GM21515 (cell line): ENCODE measurements around the gene SOWAHA.

Experiments used
- ATAC-seq: cut with Tn5 transposase; IDR thresholded peaks from one replicate; pipeline ENCODE4 v1.9.1; 2021; ENCODE audit not compliant: unreplicated experiment

SOWAHA gene

DNA sequence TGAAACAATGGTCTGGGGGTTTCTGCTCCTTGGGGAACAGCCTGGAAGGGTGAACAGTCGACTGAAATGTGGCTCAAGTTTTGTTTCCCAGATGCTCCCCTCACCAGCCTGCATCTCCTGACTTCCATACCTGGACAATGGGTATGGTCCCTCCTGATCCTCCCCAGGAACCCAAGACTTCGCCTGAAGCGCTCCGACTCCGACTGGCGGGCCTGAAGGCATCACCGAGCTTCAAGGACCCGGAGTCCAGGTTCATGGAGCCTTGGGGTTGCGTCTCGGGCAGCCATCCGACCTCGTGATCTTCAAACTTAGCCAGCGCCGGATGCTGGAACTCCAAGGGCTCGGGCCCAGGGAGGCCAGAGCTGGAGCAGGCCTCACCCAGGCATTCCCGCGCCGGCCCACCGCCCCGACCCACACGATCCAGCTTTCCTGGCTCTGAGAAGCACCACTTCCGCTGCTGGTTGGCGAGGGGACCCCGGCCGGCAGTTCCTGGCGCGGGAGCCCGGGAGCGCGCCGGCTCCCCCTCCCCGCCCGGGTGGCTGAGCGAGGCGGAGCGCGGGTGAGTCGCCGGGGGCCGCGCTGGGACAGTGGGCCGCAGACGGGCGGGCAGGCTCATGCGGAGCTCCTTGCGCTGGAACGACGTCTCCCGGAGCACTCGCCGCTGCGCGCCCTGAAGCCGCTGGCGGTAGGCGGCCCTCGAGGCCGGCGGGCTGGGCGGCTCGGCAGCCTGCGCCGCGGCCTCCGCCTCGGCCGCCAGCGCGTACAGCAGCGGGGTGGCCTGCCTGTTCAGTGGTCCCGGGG, 12.1 kb downstream of the SOWAHA start:
- ATAC-seq: no peak

DNA sequence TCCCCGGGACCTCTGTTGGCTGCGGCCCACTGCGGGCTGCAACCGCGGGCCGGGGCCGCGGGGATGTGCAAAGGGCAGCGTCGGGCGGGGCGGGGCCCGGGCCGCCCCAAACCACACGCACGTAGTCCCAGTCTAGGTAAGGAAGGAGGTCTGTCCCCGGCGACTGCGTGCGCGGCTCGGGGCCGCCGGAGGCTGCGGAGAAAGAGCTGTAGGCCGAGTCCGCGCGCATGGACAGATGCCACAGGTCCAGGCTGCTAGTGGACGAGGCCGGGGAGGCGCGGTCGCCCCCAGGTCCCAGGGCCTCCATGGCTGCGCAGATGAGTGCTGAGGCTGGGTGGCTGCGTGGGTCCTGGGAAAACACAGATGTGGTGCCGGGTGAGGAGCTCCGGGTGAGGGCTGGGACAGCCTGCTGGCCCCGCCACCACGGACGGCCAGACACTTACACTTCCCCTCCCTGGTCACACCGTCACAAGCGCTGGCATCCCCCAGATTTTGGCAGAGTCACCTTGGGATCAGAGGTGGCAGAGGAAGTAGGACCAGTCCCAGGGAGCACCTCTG, 12.8 kb downstream of the SOWAHA start:
- no peak for ATAC-seq

DNA sequence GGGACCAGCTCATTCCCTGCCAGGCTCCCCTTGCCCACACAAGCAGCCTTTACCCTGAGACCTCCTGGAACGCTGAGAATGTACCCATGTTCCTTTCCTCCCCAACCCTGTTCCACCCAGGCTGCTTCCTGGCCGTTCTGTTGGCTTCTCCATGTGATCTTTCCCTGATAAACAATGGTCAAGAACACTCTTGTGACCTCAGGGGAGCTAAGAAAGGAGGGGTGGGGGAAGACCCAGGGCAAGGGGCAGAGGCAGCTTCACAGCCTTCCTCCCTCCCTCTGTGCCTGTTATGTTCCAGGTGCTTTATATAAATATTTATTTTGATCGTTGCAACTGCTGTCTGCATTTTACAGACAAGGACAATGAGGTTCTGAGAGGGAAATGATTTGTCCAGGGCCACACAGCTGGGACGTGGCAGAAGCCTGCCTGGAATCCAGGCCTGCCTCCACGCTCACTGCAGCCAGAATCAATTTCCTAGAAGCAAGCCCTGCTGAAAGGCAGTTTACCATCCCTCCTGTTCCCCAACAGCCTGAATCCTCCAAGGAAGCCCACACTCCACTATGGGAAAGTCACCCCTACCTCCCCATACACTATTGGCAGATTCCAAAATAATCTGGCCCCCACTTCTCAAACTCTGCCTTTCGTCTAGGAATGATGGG, 13.5 kb downstream of the SOWAHA start:
- ATAC-seq: no peak

GRCh38 chr5:132827943-132828673, 15.0 kb downstream of the SOWAHA start:
- no peak for ATAC-seq

- ATAC-seq: no peak
Measured at GRCh38 chr5:132828846-132829494, 15.9 kb downstream of the SOWAHA start.

- peak; percentile 80 for ATAC-seq
Measured at GRCh38 chr5:132829742-132830435, 16.8 kb downstream of the SOWAHA start.

DNA sequence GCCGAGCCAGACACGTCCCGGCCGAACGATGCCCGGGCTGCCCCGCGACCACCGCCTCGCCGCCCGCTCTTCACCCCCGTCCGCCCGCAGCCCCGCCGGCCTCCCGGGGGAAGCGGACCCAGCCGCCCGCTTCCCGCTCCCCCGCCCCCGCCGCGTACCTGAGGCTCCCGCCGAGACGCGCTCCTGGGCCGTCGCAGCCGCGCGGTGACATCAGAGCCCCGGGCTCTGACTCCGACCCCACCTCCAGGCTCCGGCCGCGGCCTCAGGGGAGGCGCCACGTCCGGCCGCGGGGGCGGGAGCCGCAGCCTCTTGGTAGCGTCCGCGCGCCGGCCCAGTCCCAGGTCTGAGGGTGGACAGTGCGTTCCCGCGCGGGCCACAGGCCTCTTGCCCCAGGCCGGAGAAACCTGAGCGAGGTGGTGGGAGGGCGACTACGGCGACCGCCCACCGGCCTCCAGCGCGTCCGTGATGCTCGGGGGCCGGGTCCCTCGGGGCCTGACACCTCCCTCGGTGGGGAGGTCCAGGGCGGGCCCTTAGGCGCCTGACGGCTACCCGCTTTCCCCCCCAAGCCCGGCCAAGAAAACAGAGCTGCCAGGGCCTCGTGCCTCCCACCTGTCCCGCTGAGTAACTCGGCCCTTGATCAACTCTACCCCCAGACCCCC, 17.5 kb downstream of the SOWAHA start, which contains the start of gene SHROOM1:
SHROOM1 (minus strand) TSS at position 212 of the 659 bp plus-strand sequence. CDS start 4,507 bp downstream, outside the sequence.
- ATAC-seq: peak; percentile 72

GRCh38 chr5:132831095-132831860, 18.2 kb downstream of the SOWAHA start:
- ATAC-seq: no peak

DNA sequence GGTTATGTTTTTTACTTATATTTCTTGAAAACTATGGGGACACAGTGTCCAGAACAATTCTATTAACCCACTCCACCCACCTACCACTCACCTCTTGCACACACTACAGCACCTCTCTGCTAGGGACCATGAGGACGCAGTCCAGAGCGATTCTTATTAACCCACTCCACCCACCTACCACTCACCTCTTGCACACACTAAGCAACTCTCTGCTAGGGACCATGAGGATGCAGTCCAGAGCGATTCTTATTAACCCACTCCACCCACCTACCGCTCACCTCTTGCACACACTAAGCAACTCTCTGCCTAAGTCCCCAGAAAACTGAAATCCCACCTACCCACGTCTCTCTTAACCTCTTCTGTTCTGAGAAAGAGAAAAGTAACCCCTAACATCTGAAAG, 19.5 kb downstream of the SOWAHA start:
- no peak for ATAC-seq

DNA sequence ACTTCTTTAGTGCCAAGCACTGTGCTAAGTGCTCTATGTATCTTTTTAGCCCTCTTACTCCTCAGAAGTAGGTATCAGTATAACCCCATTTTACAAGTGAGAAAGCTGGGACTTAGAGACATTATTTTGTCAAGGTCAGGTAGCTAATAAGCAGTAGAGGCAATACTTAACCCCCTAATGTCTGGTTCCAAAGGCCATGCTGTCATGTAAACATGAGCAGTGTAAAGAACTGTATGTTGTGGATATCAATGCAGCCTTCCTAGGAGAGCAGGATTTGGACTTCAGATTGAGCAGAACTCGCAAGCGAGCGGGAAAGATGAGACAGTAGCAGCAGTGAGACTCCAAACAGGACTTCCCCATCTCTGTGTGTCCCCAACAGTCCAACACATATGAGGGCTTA, 21.0 kb downstream of the SOWAHA start:
- ATAC-seq: no peak

GRCh38 chr5:132836852-132837251, 23.8 kb downstream of the SOWAHA start:
- ATAC-seq: no peak

DNA sequence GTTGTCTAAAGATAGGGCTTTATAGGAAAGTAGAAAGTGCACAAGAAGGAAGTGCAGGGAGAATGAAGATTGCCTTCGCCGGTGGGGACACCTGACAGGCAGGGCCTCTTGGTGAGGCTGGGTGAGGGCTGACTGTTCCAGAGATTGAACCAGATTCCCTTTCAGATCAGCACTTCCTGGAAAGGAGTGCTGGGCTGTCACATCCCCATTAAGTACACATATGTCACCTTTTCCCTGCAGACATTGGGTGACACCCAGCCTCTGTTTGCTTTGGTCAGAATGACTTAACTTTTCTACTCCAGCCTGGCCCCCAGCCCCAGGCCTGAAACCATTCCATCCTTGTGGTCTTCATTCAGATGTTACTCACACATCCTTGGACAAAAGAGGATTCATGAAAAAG, 24.8 kb downstream of the SOWAHA start:
- no peak for ATAC-seq

DNA sequence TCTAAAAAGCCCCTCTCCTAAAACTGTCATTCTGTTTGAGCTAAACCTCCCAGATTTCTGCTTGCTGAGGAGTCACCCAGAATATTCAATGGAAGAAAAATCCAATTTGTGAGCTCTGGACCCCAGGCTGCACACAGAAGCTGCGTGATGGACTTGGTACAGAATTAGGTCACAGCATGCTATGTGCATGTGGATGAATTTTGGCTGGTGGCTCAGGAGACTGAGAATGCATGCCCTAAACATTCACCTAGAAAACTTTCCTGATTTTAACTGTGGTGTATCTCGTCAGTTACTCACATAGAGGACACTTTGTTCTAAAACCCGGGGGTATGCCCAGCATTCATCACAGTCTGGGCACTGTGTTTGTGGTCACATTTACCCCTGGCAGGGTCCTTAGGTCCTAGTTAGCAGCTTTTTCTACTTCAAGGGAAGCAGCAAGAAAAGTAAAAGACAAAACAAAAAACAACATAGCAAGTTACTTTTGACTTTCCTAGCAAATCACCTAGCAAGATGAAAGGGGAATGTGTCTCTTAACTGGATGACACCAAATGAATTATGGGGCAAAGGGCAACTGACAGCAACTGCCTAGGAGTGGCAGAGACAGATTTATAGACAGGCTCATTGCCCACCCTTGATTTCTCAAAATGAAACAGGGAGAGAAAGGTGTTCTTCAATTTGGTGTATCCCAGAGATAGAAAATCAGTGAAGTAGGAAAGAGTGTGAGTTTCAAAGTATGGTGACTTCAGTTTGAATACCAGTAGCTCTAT, 25.6 kb downstream of the SOWAHA start:
- no peak for ATAC-seq

DNA sequence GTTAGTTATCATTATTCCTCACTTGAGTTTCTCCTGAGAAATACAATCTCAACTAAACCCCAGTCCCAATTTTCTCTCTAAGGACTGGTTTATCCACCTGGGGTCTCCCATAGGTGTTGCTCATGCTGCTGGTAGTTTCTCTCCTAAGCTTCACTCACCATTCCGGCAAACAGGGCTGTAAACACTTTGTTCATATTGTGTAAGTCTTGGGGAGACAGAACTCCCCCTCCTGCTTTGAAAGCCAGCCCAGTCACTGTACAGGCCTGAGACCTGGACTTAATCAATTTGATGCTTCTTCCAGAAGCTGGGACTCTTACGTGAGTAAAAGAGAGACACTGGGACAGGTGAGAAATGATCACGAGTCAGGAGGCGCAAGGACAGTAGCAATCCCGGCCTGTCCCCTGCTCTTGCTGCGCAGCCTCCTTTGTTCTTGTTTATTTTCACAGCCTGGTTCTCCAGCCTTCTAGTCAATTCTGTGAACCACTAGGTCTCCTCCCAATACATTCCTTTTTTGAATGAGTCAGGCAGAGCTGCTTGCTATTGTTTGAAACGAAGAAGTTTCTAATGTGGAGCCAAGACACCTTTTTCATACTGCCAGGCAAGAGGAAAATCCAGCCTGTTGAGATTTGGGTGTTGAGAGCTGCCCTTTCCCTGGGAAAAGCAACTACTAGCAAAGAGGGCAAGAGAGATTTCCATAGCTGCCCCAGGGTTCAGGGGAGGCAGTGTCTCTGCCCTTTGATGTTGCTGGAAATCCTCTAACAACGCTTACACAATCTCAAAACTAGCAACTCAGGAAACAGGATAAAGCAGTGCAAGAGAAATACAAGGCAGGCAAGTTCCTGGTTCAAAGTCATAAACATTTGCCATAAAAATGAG, 26.6 kb downstream of the SOWAHA start:
- ATAC-seq: no peak

GRCh38 chr5:132840313-132840712, 27.2 kb downstream of the SOWAHA start:
- ATAC-seq: no peak

GRCh38 chr5:132840896-132841295, 27.8 kb downstream of the SOWAHA start:
- no peak for ATAC-seq

- ATAC-seq: no peak
Measured at GRCh38 chr5:132841305-132841704, 28.2 kb downstream of the SOWAHA start.
